GM20000 (cell line): ENCODE data around the gene CD5L.

Experiments used
- DNase-seq: peaks from one replicate; pipeline ENCODE4 v3.0.0; 2012; ENCODE audit warnings: low spot score
- TF ChIP-seq, protein P1 (sequence below): IDR thresholded peaks from 2 replicates; pipeline ENCODE4 v1.5.1; 2012; ENCODE audit warnings: mild to moderate bottlenecking, control low read depth; ENCODE audit errors: extremely low read depth, missing control alignments

The CD5L gene

DNA sequence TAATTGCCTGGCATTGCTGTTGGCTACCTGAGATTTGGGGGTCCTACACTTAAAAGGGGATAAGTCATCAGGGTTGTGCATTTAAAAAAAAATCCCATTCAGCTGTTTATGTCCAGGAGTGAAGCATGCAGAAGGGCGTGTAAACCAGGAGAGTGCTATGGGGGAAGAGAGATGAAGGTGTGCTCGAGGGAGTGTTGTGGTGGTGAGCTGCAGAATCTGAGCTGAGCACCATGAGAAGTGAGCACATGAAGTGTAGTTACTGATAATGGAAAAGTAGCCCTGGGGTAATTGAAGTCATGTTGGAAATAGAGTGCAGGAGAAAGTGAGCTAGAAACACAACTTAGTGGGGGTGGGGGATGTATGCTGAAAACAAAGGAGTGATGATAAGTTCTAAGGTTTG, 22.4 kb downstream of the CD5L start:
- TF ChIP-seq, protein P1, sequence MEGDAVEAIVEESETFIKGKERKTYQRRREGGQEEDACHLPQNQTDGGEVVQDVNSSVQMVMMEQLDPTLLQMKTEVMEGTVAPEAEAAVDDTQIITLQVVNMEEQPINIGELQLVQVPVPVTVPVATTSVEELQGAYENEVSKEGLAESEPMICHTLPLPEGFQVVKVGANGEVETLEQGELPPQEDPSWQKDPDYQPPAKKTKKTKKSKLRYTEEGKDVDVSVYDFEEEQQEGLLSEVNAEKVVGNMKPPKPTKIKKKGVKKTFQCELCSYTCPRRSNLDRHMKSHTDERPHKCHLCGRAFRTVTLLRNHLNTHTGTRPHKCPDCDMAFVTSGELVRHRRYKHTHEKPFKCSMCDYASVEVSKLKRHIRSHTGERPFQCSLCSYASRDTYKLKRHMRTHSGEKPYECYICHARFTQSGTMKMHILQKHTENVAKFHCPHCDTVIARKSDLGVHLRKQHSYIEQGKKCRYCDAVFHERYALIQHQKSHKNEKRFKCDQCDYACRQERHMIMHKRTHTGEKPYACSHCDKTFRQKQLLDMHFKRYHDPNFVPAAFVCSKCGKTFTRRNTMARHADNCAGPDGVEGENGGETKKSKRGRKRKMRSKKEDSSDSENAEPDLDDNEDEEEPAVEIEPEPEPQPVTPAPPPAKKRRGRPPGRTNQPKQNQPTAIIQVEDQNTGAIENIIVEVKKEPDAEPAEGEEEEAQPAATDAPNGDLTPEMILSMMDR, result no peak
- no peak for DNase-seq

DNA sequence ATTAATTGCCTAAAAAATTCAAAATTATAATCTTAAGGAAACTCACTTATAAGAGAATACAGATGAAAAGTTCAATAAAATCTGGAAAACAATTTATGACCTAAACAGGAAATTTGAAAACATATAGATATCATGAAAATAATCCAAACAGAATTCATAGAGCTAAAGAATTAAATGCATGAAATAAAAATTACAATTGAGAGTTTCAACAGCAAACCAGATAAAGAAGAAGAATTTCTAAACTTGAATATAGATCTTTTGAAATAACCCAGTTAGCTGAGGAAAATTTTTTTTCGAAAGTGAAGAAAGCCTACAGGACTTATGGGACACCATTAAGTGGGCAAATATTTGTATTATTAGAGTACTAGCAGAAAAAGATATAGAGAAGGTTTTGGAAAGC, 28.3 kb downstream of the CD5L start:
- TF ChIP-seq, protein P1, result no peak

DNA sequence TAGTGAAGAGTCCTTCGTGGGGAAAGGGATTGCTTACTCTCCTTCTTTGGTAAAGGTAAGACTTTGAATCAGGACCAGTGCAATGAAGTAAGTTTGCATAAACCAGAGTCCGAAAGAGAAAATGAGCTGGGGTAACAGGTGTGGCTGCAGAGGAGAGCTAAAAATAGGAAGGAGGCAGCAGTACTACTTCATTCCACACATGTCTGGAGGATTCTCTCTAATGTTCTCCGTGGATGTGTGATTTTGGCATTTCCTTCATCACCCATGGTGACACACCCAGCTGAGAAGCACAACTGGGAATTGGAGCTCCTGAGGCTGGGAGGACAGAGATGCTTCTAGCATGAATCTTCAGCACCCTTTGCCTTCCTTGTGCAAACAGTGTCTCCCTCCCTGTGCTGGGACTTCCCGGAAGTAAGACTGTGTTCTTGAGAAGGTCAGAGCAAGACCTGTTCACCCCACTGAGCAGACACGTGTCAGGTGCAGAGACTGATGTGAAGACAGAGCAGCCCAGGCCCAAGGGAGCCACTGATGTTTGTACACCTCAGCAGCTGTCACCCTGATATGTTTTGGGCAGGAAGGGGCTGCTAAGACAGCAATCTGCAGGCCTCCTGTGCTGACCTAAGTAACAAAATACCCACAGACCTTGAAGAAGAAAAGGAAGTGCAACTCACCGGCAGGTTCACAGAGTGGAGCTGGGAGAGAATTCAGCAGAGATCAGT, 35.0 kb downstream of the CD5L start:
- DNase-seq, result peak; percentile 50
- TF ChIP-seq, protein P1, result no peak

More for the DNA sequence above, 28.3 kb downstream of the CD5L start:
- no peak for DNase-seq

DNA sequence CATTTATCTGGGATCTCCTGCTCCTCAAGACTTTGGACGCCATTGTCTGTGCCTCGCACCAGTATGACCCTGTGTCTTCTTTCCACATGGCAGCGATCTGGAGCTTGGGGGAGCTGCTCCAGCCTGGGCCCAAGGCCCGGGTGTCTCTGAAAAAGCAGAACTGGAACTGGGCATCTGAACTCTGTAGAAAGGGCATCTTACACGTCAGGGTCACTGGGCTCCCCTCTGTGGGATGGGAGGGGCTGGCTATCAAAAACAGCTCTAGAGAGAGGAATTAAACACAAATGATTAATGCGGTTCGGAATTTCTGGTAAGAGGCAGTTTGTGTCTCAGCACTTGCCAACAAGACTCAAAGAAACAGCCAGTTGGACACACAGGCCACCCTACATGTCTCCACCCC, 37.8 kb downstream of the CD5L start:
- TF ChIP-seq, protein P1, result no peak

DNA sequence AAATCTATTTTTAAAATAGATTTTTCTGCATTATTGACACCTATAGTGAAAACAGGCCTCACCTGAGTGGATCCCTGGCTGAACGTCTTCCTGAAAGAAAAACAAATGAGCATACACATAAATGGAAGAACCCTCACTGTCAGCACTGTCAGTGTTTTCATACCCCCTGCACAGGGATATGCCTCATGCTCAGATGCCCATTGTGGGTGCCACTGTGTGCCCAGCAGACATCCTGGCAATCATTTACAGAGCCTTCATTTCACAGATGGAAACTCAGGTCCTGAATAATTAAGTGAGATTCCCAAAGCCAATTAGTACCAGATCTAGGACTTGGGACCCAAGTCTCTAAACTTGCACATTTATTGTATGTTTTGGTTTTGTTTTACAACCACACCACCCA, 41.6 kb downstream of the CD5L start:
- DNase-seq, result no peak
- TF ChIP-seq, protein P1, result no peak

More for the DNA sequence above, 37.8 kb downstream of the CD5L start:
- DNase-seq, result no peak

DNA sequence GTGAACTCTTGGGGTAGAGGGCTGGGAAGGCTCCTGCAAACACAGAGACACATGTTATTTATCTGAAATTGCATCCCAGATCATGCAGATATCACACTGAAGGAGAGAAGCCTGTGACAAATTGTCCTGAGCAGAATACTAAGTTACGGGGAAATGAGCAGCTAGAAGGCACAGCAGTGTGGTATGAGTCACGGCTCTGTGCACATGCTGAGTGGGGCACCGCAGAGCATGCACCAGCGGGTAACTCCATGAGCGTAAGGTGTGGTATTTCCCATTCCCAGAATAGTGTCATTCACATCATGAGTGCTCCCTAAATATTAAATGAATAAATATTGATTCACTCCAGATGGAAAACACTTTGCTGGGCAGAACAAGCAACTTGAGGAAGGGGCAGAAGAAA, 43.4 kb downstream of the CD5L start:
- TF ChIP-seq, protein P1, result no peak
- no peak for DNase-seq

DNA sequence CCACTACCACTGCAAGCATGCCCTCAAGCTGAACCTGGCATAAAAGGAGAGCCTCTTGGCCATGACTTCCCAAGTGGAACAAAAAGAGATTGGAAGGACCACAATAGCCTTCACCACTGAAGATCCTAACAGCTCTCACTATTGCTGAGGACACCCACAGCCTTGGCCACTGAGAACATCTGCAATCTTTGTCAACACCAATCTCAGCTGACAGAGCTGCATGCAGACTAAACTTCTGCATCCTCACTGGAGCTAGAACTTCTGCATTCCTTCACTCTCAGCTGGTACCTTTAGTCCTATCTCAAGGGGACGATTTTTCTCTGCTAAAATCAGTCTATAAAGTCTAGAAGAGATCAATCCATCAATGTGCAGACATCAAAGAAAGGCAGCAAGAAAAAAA, 56.4 kb downstream of the CD5L start:
- no peak for DNase-seq
- TF ChIP-seq, protein P1, result no peak
